22Rv1 (cell line): ENCODE data around the gene PADI3.

Source experiments
- ZFX ChIP-seq: fragments of 450-650 bp; IDR thresholded peaks from 2 replicates; pipeline ENCODE4 v1.6.1; 2017; ENCODE audit warnings: antibody characterized with exemption, borderline replicate concordance
- TF ChIP-seq, protein P1 (sequence below): fragments of 450-650 bp; IDR thresholded peaks from 2 replicates; pipeline ENCODE4 v1.5.1; 2017; ENCODE audit warnings: mild to moderate bottlenecking

GRCh38 chr1:17200246-17200645, 48.7 kb upstream of the PADI3 start:
- TF ChIP-seq, protein P1, sequence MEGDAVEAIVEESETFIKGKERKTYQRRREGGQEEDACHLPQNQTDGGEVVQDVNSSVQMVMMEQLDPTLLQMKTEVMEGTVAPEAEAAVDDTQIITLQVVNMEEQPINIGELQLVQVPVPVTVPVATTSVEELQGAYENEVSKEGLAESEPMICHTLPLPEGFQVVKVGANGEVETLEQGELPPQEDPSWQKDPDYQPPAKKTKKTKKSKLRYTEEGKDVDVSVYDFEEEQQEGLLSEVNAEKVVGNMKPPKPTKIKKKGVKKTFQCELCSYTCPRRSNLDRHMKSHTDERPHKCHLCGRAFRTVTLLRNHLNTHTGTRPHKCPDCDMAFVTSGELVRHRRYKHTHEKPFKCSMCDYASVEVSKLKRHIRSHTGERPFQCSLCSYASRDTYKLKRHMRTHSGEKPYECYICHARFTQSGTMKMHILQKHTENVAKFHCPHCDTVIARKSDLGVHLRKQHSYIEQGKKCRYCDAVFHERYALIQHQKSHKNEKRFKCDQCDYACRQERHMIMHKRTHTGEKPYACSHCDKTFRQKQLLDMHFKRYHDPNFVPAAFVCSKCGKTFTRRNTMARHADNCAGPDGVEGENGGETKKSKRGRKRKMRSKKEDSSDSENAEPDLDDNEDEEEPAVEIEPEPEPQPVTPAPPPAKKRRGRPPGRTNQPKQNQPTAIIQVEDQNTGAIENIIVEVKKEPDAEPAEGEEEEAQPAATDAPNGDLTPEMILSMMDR: no peak
- TF ChIP-seq ZFX: no peak
